Colonic mucosa (tissue), 4 donors: ENCODE results near the gene SLC12A4. TPM values are rescaled to one million over a fixed set of nuclear protein-coding genes. Genes with fewer than 3 reads are reported as not detected.

Experiments used
- DNase-seq: peaks from one replicate; pipeline ENCODE4 v3.0.0-alpha.2; 2020
- H3K27ac ChIP-seq: fragments of 200-600 bp; one replicate; pipeline ENCODE4 v1.8.0; 2021
- H3K27me3 ChIP-seq: fragments of 200-600 bp; one replicate; pipeline ENCODE4 v1.8.0; 2021
- H3K36me3 ChIP-seq: fragments of 200-600 bp; one replicate; pipeline ENCODE4 v1.8.0; 2021
- H3K4me1 ChIP-seq: fragments of 200-600 bp; one replicate; pipeline ENCODE4 v1.8.0; 2021; ENCODE audit warnings: mild to moderate bottlenecking
- H3K4me3 ChIP-seq: fragments of 200-600 bp; one replicate; pipeline ENCODE4 v1.8.0; 2021
- H3K9ac ChIP-seq, 2 donors: one replicate each; pipeline ENCODE4 v1.7.0; 2013; ENCODE audit warnings: control low read depth in 2 of 2, low read depth in 2 of 2, low read length in 2 of 2
- H3K9me3 ChIP-seq: fragments of 200-600 bp; one replicate; pipeline ENCODE4 v1.8.0; 2021
- intact Hi-C: fragments of 100-400 bp; cut with DNase I; formaldehyde crosslinking; loops from one replicate; pipeline ENCODE4 v1.14.1; 2022
- total RNA-seq, 2 donors: library from RNA; stranded (reverse); fragmentation: NEBNext Ultra II Directional in 1 of 2; extraction: Animal tissue kit (Norgen Biotek cat#: 25700) in 1 of 2; gene quantifications; one replicate each; pipeline ENCODE4 v1.2.1, GENCODE V29; 2021
- TF ChIP-seq, protein P1 (sequence below): fragments of 200-600 bp; IDR thresholded peaks from one replicate; pipeline ENCODE4 v1.8.0; 2022; ENCODE audit warnings: antibody characterized with exemption, mild to moderate bottlenecking
- donor health status: healthy.
- donor health status: DM: no; HTN: no; CAD: no.
- donor health status: DM: no; HTN: no; CAD: no.

SLC12A4 gene
- total RNA-seq, 2 donors from 2014 or later: 8.7 to 17.0 TPM

DNA sequence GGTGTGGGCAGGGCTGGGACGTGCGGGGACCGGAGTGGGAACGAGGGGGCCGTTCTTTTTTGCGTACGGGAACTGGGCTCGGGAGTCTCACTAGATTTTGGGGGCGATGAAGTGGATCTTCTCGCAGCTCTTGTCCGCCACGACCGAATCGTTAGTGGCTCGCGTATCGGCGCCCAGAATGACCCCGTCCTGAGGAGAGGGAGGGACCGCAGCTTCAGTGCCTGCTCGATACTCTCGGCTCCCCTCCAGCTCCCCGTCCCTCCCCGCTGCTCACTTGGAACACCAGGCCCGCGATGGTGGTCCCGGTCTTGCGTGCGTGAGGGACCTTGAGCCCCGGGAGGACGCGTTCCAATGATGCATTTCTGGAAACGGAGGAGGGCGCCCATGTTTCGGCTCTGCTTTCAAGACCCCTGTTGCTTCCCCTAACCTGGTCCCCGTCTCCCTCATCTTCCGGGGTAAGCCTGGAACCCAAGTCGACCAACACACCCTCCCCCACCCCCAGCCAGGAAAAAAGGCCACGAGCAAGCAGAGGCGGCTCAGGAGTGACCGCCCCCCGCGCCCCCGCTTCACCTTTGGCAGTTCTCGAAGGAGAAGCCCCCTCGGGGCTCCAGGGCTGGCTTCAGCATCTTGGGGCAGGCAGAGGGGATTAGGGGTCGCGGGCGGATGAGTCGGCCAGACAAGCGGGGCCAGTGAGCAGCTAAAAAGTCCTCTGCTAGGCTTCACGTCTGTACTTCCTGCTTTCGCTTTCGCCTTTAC lies 32.1 kb downstream of the SLC12A4 start, which contains the start of gene PSMB10:
TSS of gene PSMB10 (minus strand) at position 727 of the 756 bp plus-strand sequence. CDS start at position 626, 101 bp downstream.
- Histone ChIP-seq H3K9ac (peak within 1 kb of the TSS; percentile 97 to 99), H3K9me3 (no peaks in the 10 kb centered on the region), H3K27ac (peak within 1 kb of the TSS; percentile 89), H3K36me3 (no peaks in the 10 kb centered on the region), H3K4me3 (peak within 1 kb of the TSS; percentile 84), H3K4me1 (peaks cover 9% of the 10 kb centered on the region), H3K27me3 (no peaks in the 10 kb centered on the region)
- peak; percentile 83 for DNase-seq
- intact Hi-C loops: no loop called here
- TF ChIP-seq, protein P1, sequence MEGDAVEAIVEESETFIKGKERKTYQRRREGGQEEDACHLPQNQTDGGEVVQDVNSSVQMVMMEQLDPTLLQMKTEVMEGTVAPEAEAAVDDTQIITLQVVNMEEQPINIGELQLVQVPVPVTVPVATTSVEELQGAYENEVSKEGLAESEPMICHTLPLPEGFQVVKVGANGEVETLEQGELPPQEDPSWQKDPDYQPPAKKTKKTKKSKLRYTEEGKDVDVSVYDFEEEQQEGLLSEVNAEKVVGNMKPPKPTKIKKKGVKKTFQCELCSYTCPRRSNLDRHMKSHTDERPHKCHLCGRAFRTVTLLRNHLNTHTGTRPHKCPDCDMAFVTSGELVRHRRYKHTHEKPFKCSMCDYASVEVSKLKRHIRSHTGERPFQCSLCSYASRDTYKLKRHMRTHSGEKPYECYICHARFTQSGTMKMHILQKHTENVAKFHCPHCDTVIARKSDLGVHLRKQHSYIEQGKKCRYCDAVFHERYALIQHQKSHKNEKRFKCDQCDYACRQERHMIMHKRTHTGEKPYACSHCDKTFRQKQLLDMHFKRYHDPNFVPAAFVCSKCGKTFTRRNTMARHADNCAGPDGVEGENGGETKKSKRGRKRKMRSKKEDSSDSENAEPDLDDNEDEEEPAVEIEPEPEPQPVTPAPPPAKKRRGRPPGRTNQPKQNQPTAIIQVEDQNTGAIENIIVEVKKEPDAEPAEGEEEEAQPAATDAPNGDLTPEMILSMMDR: no peak

- H3K4me3 ChIP-seq: peak overlapping the region; percentile 84
- H3K27me3 ChIP-seq: no peaks in the 10 kb centered on the region
- peak overlapping the region; percentile 89 for H3K27ac ChIP-seq
- no peaks in the 10 kb centered on the region for H3K36me3 ChIP-seq
- TF ChIP-seq, protein P1: no peak
- intact Hi-C loops: no loop called here
- H3K9me3 ChIP-seq: no peaks in the 10 kb centered on the region
- peaks cover 9% of the 10 kb centered on the region for H3K4me1 ChIP-seq
- H3K9ac ChIP-seq: peak overlapping the region; percentile 97 to 99
- peak; percentile 98 for DNase-seq
These were observed 32.9 kb downstream of the SLC12A4 start for GRCh38 chr16:67935402-67936123.

DNA sequence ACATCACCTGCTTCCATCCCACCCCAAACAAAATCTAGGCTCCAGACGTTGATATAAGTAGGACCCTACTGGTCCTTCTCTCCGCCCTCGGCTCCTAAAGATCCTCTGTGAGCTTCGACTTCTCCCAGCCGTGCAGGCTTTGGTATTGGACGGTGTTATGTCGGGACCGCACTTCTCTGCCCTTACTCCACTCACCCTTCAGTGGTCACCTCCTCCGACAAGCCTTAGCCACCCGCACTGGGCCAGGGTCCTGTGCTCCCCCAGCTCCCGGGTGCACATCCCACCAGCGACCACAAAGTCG lies 33.4 kb downstream of the SLC12A4 start:
- H3K36me3 ChIP-seq: no peaks in the 10 kb centered on the region
- peaks cover 9% of the 10 kb centered on the region for H3K4me1 ChIP-seq
- H3K27ac ChIP-seq: no peak overlapping the region
- H3K4me3 ChIP-seq: peak overlapping the region; percentile 84
- no peaks in the 10 kb centered on the region for H3K27me3 ChIP-seq
- no peak for DNase-seq
- TF ChIP-seq, protein P1: no peak
- H3K9me3 ChIP-seq: no peaks in the 10 kb centered on the region
- intact Hi-C loops: no loop called here
- H3K9ac ChIP-seq: peak overlapping the region; percentile 28 to 97

- Histone ChIP-seq H3K4me3 (no peak overlapping the region), H3K4me1 (peaks cover 9% of the 10 kb centered on the region), H3K9me3 (no peaks in the 10 kb centered on the region), H3K27me3 (no peaks in the 10 kb centered on the region), H3K36me3 (no peaks in the 10 kb centered on the region), H3K9ac (peak overlapping the region in 1 of 2 donors; percentile 97), H3K27ac (no peak overlapping the region)
- TF ChIP-seq, protein P1: no peak
- DNase-seq: no peak
- intact Hi-C loops: no loop called here
These were observed 33.9 kb downstream of the SLC12A4 start for GRCh38 chr16:67934306-67935100.

DNA sequence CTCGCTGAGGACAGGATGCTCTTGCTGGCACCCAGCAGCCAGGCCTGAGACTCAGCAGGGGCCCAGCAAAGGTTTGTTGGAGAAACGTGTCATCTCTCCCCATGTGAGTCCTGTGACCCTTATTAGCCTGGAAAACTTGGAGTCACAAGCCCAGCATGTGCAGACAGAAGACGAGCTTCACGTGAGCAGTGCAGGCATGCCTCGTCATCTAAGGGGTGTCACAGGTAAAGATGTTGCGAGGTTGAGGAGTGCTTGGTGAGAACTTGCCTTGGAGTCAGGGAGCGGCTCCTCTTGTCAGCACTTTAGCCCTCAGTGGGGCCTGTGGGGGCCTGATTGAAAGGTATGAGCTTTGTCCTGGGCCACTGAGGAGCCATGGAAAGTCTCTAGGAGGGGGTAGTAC lies 34.6 kb downstream of the SLC12A4 start:
- Histone ChIP-seq H3K36me3 (no peaks in the 10 kb centered on the region), H3K9me3 (no peaks in the 10 kb centered on the region), H3K4me1 (peaks cover 9% of the 10 kb centered on the region), H3K9ac (no peak overlapping the region), H3K27me3 (no peaks in the 10 kb centered on the region), H3K27ac (no peak overlapping the region), H3K4me3 (no peak overlapping the region)
- TF ChIP-seq, protein P1: no peak
- intact Hi-C loops: no loop called here
- DNase-seq: no peak
